Suppressor macrophage treated with lipopolysaccharide for 1 hour (primary cell): ENCODE data around the gene CHCHD3.
"Not testable (repeated sequence)": the region's sequence is repeated elsewhere in the genome, so short reads cannot be mapped to it uniquely, and the experiment has no call there.

ENCODE experiments used
- DNase-seq, 3 donors: peaks; one replicate each; pipeline ENCODE4 v3.0.0-alpha.2; 2020 to 2022

The CHCHD3 gene

DNA sequence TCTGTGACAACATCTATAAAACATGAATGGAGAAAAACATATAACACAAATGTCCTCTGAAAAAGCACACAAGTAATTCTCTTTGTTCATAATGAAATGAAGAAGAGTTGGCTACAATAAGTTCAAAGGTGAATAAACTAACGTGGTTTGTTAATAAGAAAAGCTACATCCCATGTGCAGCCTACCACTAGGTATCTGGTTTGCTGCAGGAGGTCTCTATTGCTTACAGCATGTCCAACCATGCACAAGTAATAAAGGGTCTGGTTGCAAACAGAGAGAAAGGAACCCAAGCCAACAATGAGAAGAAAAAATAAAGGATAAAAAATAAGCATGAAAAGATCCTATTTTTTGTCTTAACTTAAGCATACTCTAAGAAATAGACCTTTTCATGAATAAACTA is 139.2 kb downstream of the CHCHD3 start:
- DNase-seq = no peak

DNA sequence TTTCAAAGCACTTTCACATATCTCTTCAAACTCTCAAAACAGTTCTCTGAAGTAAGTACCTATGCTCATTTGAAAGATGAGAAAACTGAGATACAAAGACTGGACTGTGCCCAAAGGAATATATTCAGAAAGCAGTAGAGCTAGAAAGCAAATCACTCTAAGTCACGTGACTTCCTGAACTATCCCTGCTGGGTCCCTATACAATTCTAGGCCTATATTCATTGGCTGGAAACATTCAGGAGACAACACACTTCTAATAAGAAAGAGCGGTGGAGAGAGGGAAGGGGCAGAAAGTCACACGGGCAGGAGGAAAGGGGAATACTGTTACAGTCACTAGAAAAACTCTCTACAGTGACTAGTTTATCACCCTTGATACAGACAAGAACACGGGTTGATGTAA is 140.0 kb downstream of the CHCHD3 start:
- DNase-seq = no peak

DNA sequence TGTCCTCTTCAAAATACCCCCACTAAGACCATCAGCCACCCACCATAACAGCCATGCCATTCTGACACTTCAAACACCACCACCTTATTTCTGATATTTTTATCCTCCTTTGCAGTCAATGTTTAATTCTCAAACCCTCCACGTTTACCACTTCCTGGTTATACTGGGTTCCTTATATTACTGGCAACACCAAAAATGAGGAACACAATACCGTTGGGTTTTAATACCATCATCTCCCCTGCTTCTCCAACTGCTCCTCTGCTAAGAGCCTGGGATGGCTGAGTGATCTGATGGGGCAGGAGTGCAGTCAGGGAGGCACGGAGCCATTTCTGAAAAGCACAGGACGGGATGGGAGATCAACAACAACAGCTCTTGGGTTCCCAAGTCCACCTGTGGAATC is 140.5 kb downstream of the CHCHD3 start:
- peak in 1 of 3 donors; percentile 19 for DNase-seq

DNA sequence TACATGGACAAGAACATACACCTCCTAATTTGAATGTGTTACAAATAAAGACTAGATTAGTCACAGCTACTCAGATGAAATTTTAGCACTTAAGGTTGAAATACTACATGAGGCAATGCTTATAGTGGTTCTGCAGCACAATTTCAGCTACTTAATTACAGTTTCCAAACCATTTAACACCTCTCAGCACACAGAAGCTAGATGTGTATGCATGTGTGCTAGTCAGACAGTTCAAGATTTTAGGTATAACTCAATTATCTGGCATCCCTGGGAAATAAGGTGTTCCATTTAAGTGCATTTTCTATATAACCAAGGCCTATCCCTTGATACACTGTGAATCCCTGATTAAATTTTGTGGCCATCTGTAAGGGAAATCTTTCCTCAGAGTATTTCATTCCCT is 141.8 kb downstream of the CHCHD3 start:
- no peak for DNase-seq

DNA sequence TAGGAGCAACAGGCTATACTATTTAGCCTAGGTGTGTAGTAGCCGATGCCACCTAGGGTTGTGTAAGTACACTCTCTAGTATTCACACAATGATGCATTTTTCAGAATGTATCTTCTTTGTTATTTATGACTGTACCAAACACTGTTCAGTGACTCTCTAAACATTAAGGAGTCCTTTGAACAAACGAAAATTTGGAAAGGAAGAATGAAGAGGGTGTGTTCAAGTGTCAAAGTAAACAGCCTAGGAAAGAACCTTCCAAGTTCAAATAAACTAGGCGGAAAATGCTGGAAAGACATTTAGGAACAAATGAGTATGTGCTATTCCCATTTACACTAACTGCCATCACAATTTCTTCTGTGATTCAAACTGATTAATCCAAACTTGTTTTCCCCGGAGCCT is 142.4 kb downstream of the CHCHD3 start:
- DNase-seq = no peak

DNA sequence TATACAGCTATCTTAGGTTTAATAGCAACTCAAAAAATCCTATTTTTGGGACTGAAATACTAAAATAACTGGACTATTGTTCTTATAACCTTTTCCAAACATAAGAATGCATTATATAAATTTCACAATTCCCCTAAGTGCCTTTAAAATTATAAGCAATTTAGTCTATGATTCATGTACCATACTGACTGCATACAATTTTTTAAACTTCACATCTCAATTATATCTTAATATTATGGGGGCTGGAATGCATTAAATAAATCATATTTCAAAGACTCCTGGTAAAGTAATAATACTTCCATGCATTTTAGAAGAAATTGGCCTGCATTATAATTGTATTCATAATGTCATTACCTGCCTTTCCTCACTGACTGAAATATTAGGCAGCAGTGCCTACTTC is 144.6 kb downstream of the CHCHD3 start:
- DNase-seq = no peak

DNA sequence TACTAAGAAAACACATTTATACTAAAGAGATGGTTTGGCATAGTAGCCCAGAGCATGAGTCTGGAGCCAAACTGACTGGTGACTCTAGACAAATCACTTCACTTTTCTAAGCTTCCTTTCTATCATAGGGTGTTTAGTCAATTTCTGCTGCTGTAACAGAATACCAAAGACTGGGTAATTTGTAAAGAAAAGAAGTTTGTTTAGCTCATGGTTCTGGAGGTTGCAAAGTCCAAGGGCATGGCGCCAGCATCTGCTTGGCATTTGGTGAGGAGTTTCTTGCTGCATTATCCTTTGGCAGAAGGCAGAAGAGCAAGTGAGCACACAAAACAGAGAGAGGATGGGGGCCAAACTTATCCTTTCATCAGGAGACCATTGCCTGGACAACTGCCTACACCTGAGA is 146.3 kb downstream of the CHCHD3 start:
- no peak for DNase-seq

DNA sequence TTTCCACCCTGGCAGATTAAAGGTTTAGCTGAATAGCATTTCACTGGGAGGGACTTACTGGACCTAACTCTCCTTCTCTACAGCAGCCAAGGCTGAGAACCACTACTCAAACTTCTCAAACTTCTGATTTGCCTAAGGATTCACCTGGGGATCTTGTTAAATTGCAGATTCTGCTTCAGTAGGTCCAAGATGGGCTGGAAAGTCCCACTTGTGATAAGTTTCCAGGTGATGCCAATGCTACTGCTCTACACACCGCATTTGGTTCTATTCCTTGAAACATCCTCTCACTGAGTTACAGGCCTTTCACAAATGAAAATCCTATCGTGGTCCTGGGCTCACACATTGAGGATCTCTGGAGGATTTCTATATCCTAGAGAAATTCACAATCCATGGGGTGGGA is 147.9 kb downstream of the CHCHD3 start:
- no peak for DNase-seq

DNA sequence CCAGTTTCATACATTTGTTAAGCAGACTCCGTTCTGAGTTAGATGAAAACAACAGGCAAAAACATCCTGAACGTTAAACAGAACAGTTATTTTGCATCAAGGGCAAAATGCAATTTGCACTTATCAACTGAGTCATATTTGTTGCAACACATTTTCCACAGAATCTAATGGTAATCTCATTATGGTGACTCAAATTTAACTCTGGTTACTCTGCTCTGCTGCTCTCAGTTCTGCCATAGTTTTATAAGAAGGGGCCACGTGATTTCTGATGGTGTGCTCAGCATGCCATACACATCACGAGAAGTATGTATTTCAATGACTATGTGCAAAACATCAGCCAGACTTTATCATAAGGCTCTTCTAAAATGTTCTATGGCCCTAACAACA is 148.8 kb downstream of the CHCHD3 start:
- peak; percentile 27 to 74 (median 63) for DNase-seq

DNA sequence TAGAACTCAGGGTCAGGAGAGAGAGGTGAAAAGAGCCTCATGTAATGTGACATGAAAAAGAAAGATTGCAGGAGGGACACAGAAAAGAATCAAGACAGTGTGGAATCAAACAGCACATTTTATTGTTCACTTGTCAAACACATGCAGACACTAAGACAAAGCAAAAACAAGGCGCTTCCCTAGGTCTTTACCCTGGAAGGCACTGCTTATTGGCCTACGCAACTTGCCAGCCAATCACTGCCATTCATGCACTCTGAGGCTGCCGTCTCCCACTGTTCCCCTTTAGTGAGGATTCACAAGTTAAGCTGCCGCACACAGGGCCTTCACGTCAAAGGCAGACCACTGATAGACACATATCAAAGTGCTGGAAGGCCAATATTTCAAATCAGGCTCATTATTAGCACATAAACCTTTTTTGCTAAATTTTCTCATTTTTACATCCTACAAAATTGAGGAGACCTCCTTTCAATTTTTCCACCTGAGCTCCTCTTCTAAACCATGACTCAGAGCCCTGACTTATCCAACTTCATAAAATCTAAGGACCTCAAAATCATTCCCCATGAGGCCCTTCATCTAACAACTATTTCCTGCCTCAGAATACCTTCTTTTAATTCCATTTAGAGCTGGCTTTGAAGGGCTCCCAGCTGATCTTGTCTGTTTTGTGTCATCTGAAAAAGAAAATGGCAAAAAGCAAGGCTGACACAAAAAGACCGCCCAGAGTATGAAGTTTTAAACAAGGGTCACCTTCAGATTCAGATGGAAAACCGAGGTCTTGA is 149.4 kb downstream of the CHCHD3 start:
- no peak for DNase-seq

DNA sequence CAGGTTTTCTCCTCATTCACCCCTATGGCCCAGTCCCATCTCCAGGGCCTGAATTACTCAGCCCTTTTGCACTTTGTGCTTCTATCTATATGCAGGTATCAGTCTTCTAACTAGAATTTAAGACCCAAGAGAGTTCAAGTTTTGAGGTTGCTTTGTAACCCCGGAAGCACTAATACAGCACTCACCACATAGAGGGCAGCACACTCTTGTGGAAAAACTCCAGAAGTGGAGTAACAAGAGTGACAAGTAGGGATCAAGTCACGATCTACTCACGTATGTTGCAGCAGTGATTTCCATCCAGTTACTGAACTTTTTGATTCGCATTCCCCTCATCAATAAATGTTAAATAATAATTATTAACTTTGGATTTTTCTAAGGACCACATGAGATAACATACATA is 151.0 kb downstream of the CHCHD3 start:
- DNase-seq = peak in 1 of 3 donors; percentile 1

DNA sequence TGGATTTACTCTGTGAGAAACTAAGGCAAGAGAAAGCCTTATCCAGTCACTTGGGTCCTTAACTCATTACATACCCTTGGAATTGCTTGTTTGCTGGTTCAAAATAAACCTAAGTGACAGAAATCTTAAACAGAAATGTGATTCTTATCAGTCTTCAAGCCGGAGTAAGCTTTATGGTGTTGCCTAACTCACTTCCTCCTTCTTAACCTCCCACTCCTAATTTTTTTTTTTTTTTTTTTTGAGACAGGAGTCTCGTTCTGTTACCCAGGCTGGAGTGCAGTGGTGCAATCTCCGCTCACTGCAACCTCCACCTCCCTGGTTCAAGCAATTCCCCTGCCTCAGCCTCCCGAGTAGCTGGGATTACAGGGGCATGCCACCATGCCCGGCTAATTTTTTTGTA is 151.9 kb downstream of the CHCHD3 start:
- peak; percentile 40 to 69 (median 67) for DNase-seq

DNA sequence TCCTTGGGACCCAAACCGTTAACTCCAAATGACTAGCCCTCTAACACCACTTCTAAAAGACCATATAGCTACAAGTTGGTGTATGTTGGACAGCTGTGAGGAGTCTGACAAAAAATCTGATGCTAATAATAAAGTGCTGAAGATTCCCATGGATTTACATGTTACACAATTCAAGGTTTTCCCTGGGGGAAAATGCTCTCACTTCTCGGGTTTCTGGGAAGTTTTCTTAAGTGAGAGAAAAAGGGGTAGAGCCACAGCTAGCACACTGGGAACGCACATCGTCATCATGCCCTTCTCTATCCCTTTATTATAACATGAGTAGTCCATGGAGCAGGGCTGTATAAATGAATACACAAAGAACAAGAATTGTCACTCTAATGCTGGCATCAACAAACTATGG is 162.1 kb downstream of the CHCHD3 start:
- peak in 1 of 3 donors; percentile 8 for DNase-seq

DNA sequence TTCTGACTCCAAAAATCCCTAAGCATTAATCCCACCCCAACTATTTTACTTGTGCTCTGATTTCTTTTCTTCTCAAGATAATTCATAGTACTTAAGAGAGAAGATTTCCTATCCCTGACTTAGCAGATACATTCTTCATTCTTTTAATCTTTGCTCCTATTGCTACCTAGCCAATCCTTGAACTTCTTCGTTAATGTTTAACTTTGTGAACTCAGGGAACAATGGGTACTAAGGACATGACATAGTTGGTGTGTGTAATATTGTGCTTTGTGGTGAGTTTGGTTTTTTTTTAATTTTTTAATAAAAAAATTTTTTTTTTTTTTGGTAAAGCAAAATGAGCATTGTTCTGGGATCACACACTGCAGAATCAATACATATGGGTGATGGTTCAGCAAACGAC is 166.2 kb downstream of the CHCHD3 start:
- peak in 1 of 3 donors; percentile 10 for DNase-seq

DNA sequence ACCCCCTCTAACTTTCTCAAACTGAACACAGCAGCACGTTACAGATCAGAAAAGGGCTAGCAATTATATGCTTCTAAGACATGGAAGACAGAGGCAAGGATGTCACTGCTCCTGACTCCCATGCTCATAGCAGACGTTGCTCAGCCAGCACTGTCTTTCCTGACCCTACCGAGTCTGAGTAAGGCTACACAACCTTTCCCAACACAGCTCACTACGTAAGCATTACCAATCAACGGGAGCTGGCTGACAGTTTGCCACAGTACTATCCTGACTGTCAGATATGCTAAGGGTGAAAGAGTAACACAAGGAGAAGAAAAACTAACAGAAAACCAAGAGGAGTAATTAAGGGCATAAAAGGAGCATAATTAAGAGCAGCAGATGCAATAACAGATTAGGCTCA is 171.2 kb downstream of the CHCHD3 start:
- no peak for DNase-seq

DNA sequence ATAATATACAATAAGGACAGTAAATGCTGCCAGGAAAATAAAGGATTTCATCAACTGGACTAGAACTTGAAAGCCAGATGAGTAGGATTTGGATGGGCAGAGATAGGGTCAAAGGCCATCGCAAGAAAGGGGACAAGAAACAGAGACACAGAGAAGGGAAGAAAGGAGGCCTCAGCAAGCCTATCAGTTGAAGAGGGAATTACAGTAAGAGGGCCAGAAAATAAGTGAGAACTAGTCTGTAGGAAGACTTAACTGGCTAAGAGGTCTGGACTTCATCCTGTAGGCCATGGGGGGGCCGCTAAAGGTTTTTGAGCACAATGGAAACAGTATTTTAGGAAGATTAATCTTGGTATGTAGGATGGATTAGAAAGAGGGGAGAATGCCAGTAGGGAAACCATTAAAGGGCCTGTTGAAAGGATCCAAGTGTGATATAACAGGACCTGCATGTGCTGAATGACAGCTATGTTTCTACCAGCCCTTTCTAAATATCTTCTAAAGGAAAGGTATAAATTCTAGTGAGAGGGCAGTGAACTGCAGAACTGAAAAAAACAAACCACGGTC is 174.4 kb downstream of the CHCHD3 start:
- DNase-seq = no peak

DNA sequence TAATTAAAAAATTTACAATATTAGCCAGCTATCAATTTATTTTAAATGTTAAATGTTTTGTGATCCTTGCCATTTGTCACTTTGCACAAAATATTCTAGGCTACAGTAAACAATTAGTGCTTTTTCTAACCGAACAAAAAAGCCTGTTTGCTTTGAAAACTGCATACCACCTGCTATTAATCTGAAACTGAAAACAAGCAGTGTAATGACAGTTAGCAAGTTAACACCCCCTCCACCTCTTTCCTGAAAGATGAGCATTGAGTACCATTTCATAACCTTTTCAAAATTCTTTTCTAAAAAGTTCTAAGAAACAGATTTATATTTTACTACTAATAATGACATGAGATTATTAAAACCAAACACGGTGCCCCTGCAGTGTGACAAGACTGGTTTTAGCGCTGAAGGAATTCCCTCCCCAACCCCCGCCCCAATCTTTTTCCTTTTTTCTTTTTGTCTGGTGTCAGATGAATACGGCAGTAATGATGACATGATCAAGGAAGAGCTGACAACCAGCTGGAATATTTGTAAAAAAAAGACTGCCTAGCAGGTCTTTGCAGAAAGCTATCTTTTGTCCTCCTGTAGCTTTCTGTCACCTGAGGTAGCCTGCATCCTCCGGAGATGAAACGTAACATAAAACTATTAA is 175.6 kb downstream of the CHCHD3 start:
- DNase-seq = no peak

DNA sequence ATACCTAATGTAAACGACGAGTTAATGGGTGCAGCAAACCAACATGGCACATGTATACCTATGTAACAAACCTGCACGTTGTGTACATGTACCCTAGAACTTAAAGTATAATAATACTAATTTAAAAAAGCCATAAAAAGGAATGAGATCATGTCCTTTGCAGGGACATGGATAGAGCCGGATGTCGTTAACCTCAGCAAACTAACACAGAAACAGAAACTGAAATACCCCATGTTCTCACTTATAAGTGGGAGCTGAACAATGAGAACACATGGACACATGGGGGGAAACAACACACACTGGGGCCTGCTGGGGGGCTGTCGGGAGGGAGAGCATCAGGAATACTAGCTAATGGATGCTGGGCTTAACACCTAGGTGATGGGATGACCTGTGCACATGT is 176.8 kb downstream of the CHCHD3 start:
- DNase-seq = not testable (repeated sequence)

DNA sequence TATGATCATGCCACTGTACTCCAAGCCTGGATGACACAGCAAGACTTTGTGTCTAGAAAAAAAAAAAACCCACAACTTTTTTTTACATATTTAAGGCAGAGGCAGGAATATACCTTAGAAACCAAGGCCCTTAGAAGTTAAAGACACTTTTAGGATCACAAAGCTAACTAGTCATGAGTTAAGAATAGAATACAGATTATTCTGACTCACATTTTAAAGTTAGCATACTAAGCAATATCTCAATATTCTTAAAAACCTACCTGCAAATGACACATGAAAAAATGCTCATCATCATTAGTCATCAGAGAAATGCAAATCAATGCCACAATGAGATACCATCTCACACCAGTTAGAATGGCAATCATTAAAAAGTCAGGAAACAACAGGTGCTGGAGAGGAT is 177.7 kb downstream of the CHCHD3 start:
- no peak for DNase-seq

DNA sequence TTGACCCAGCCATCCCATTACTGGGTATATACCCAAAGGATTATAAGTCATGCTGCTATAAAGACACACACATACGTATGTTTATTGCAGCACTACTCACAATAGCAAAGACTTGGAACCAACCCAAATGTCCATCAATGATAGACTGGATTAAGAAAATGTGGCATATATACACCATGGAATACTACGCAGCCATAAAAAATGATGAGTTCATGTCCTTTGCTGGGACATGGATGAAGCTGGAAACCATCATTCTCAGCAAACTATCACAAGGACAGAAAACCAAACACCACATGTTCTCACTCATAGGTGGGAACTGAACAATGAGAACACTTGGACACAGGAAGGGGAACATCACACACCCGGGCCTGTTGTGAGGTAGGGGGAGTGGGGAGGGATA is 179.6 kb downstream of the CHCHD3 start:
- DNase-seq = not testable (repeated sequence)

DNA sequence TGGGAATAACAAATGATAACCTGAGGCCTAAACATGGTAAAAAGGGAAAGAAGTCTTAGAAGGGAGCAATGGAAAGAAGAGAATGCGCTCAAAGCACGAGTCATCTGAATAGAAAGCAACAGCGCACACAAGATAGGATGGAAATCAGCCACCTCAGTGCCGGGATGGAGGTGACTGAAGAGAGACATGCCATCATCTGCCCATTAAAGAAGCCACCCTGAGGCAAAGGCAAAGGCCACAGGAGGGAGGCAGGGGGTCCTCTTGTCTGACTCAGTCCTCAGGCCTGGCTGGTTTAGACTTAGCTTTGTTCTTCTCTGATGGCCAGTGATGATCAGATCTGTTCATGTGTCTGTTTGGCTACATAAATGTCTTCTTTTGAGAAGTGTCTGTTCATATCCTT is 180.6 kb downstream of the CHCHD3 start:
- no peak for DNase-seq

DNA sequence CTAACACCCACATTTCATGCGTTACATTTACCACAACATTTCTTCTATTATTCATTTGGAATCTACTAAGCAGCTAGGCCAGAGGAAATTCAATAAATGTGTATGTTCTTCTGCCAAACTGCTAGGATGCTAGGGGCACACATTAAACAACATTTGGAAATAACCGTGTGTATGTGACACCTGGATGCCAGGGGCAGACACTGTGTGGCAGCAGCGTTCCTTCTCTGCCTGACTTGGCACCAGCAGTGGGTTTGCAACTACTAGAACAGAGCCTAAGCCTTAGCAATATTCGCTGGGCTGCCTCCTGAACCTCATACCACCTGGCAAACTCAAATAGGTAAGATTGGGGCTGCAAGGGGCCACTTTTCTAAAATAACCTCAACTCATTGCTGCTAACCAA is 182.1 kb downstream of the CHCHD3 start:
- no peak for DNase-seq

DNA sequence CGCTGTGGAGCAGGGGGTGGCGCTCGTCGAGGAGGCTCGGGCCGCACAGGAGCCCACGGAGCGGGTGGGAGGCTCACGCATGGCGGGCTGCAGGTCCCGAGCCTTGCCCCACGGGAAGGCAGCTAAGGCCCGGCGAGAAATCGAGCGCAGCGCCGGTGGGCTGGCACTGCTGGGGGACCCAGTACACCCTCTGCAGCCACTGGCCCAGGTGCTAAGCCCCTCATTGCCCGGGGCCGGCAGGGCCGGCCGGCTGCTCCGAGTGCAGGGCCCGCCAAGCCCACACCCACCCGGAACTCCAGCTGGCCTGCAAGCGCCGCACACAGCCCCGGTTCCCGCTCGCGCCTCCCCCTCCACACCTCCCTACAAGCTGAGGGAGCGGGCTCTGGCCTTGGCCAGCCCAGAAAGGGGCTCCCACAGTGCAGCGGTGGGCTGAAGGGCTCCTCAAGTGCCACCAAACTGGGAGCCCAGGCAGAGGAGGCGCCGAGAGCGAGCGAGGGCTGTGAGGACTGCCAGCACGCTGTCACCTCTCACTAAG is 183.2 kb downstream of the CHCHD3 start:
- DNase-seq = not testable (repeated sequence)

DNA sequence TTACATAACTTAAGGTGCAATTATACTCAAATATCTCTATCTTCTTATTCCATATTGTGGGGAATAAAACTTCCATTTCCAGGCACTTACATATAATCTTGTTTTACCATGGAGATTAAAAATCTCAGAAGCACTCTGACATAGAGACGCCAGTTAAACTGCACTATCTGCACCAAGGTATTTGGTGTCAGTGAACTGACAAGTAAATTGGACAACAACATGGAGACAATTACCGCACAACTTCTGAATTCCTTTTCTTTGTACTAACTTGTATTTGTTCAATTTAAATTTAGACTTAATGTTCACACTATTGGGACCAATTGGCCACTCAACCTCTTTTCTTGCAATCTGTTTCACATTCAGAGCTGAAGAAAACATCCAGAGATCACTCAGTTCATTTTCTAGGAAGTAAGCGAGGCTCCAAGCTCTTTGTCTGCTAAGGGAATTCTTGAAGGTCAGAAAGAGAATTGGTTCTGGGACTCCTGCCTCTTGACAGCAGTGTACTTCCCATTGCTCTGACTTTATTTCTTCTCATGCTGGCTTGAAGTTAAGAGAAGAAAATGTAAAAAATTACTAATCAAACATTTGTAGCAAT is 184.7 kb downstream of the CHCHD3 start:
- no peak for DNase-seq
